H54 (cell line): ENCODE results near the gene CERS6.

Experiments used
- DNase-seq: peaks from one replicate; pipeline ENCODE4 v3.0.0; 2011; ENCODE audit warnings: low spot score, mixed read lengths; ENCODE audit not compliant: insufficient read length
- FAIRE-seq: peaks from 3 replicates; lab custom pipeline; 2011; peaks lifted over from hg19 to GRCh38; lab: Jason Lieb, UNC
- POLR2A ChIP-seq: IDR thresholded peaks from 2 replicates; pipeline ENCODE4 v1.6.1; 2011; ENCODE audit warnings: low read depth, mild to moderate bottlenecking, low read length

The CERS6 gene

GRCh38 chr2:168819050-168819715, 363.1 kb downstream of the CERS6 start:
- FAIRE-seq (no peak), DNase-seq (no peak)
- TF ChIP-seq POLR2A = no peak

- FAIRE-seq = no peak
- no peak for DNase-seq
- TF ChIP-seq POLR2A = no peak
These were observed 363.9 kb downstream of the CERS6 start for GRCh38 chr2:168819829-168820489.

GRCh38 chr2:168821577-168821976, 365.5 kb downstream of the CERS6 start:
- no peak for DNase-seq
- FAIRE-seq = no peak
- TF ChIP-seq POLR2A = no peak

- DNase-seq = no peak
- TF ChIP-seq POLR2A = no peak
- FAIRE-seq = no peak
These were observed 365.9 kb downstream of the CERS6 start for GRCh38 chr2:168821992-168822391.
